HFFc6 (cell line): ENCODE results near the gene LNP1. TPM values are rescaled to one million over a fixed set of nuclear protein-coding genes. Genes with fewer than 3 reads are reported as not detected.
"Not testable (repeated sequence)": the region's sequence is repeated elsewhere in the genome, so short reads cannot be mapped to it uniquely, and the experiment has no call there.

ENCODE experiments used
- DNase-seq: peaks from one replicate; pipeline ENCODE4 v3.0.0-alpha.2; 2018
- H3K27ac Mint-ChIP-seq: 2 replicates; pipeline ENCODE4 v1.8.0; 2020; ENCODE audit warnings: mild to moderate bottlenecking, mixed read lengths
- H3K27me3 Mint-ChIP-seq: 2 replicates; pipeline ENCODE4 v1.8.0; 2021; ENCODE audit warnings: mild to moderate bottlenecking, moderate library complexity, mixed read lengths; ENCODE audit not compliant: insufficient read depth
- H3K36me3 Mint-ChIP-seq: 2 replicates; pipeline ENCODE4 v1.8.0; 2021; ENCODE audit warnings: low read depth, mixed read lengths
- H3K4me1 Mint-ChIP-seq: 2 replicates; pipeline ENCODE4 v1.8.0; 2020; ENCODE audit warnings: low read depth, mixed read lengths
- H3K4me3 Mint-ChIP-seq: 2 replicates; pipeline ENCODE4 v1.8.0; 2020; ENCODE audit warnings: mild to moderate bottlenecking, moderate library complexity, mixed read lengths
- H3K9me3 Mint-ChIP-seq: 2 replicates; pipeline ENCODE4 v1.8.0; 2020; ENCODE audit warnings: mild to moderate bottlenecking, mixed read lengths
- long read RNA-seq: library from polyadenylated mRNA; unstranded; transcript quantifications from one replicate; pipeline ENCODE4 v2.0.0, GENCODE V29; 2019
- total RNA-seq, 6 experiments: library from RNA; stranded (reverse); fragmentation: NEBNext Ultra II Directional; extraction: Animal tissue kit (Norgen Biotek cat#: 25700); gene quantifications; 2 replicates in 1 of 6; 3 replicates in 5 of 6; pipeline ENCODE4 v1.2.3, GENCODE V29; 2021
- TF ChIP-seq, protein P1 (sequence below): fragments of 200-600 bp; sonication (generic); IDR thresholded peaks from 2 replicates; pipeline ENCODE4 v1.5.0; 2021; ENCODE audit warnings: antibody characterized with exemption, mild to moderate bottlenecking

The LNP1 gene, protein sequence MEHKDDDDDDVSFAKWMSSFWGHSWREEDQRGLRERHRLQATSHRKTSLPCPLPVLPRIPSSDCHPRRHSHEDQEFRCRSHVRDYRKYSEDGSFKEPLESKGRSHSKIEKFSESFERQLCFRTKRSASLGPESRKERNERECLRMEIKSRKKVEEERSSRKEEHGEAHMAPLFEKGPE
- total RNA-seq: 1 to 10 TPM; 1.1 to 2.7 (median 1.6) TPM
- long read RNA-seq: 0 reads

DNA sequence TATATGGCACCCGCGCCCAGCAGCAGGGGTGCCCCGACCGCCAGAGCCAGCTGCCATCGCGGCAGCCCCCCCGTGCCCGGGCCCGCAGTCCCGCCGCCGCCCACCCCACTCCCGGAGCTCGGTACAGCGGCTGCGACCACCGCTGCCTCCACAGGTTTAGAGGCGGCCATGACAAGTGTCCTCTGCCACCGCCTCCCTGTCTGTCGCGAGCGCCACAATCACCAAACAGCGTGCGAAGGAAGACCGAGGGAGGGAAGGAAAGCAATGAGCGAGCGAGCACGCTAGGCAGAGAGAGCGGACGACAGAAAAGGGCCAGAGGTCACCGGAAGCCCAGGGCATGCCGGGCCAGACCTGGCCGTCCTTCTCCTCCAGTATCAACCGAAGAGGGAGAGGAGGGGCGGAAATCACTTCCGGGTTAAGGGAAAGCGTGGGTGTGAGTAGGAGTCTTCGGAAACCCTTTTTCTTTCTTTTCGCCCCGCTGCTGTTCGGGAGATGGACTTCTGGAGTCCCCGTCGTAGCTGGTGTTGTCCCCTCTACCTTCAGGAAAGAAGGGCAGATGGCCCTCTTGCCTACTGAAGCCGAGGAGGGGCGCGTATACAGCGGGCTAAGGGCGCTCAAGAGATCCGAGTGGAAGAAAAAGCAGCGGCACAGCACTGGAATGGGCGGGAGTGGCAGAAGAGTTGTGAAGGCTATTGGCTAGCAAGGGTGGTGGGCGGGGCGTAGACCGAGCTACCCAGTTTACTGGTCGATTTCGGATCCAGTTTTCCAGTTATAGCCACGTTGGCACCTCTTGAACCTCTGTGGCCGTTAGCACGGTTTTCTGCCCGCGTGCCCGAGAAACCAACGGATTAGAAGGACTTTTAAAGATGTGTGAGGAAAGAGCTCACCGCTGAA lies at the start of gene LNP1, which contains the start of gene TOMM70:
LNP1 (plus strand) TSS at position 760 of the 894 bp plus-strand sequence. CDS start 28,191 bp downstream, outside the sequence.
TOMM70 (minus strand) TSS at position 310 of the 894 bp plus-strand sequence; CDS start at position 170, 140 bp downstream.
- Mint-ChIP-seq H3K4me3 (peak within 1 kb of the TSS; percentile 90), H3K9me3 (no peaks in the 10 kb centered on the region), H3K27me3 (no peaks in the 10 kb centered on the region), H3K27ac (peak within 1 kb of the TSS; percentile 98), H3K4me1 (peaks cover 85% of the 10 kb centered on the region), H3K36me3 (peaks cover 33% of the 10 kb centered on the region)
- TF ChIP-seq, protein P1, sequence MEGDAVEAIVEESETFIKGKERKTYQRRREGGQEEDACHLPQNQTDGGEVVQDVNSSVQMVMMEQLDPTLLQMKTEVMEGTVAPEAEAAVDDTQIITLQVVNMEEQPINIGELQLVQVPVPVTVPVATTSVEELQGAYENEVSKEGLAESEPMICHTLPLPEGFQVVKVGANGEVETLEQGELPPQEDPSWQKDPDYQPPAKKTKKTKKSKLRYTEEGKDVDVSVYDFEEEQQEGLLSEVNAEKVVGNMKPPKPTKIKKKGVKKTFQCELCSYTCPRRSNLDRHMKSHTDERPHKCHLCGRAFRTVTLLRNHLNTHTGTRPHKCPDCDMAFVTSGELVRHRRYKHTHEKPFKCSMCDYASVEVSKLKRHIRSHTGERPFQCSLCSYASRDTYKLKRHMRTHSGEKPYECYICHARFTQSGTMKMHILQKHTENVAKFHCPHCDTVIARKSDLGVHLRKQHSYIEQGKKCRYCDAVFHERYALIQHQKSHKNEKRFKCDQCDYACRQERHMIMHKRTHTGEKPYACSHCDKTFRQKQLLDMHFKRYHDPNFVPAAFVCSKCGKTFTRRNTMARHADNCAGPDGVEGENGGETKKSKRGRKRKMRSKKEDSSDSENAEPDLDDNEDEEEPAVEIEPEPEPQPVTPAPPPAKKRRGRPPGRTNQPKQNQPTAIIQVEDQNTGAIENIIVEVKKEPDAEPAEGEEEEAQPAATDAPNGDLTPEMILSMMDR: no peak
- DNase-seq: peak; percentile 93

DNA sequence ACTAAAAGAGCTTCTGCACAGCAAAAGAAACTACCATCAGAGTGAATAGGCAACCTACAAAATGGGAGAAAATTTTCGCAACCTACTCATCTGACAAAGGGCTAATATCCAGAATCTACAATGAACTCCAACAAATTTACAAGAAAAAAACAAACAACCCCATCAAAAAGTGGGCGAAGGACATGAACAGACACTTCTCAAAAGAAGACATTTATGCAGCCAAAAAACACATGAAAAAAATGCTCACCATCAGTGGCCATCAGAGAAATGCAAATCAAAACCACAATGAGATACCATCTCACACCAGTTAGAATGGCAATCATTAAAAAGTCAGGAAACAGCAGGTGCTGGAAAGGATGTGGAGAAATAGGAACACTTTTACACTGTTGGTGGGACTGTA lies 49.6 kb upstream of the LNP1 start:
- DNase-seq, H3K27ac Mint-ChIP-seq, H3K4me3 Mint-ChIP-seq, H3K9me3 Mint-ChIP-seq, H3K27me3 Mint-ChIP-seq: not testable (repeated sequence)
- Mint-ChIP-seq H3K4me1 (peaks cover 12% of the 10 kb centered on the region), H3K36me3 (peaks cover 47% of the 10 kb centered on the region)

DNA sequence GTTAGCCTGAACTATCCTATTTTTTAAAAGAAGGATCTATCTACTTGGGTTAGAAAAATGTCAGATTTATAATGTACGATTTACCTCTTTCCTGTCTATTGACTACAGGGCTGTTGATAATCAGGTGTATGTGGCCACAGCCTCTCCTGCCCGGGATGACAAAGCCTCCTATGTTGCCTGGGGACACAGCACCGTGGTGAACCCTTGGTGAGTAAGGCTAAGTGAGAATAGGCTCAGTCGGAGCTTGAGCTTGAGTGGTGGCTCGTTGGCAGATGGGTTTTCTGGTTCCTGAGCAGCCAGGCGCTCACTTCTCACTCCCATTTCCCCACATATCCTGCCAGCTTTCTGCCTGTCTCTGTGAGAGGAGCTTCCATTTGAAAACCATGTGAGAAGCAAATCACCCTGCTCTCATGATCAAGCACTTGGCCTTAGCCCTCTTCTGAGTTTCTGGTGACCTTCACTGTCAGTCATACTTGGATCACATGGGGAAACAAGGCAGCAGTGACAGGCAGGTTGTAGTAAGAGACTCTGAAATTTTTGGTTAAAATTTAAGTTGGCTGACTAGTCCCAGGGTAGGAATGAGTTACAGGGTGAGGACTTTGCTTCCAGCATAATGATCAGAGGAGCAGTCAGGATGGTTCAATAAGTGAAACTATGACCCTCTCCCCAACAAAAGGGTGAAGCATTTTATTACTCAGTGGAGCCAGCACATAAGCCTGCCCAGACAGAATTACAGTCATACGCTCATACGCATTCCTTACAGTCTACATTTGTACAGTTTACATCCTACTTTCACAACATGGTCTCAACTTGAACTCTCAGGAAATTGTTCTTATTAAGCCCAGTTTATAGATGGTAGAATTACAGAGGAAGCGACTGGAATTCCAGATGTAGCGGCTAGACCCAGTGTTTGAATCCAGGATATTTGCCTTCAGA lies 48.8 kb upstream of the LNP1 start:
- Mint-ChIP-seq H3K27me3 (no peaks in the 10 kb centered on the region; the same call in 1 of the 2 replicates), H3K4me1 (peaks cover 12% of the 10 kb centered on the region), H3K27ac (no peak overlapping the region; the same call in 1 of the 2 replicates), H3K4me3 (no peak overlapping the region), H3K9me3 (no peaks in the 10 kb centered on the region), H3K36me3 (peaks cover 47% of the 10 kb centered on the region)
- no peak for DNase-seq
- TF ChIP-seq, protein P1: no peak

DNA sequence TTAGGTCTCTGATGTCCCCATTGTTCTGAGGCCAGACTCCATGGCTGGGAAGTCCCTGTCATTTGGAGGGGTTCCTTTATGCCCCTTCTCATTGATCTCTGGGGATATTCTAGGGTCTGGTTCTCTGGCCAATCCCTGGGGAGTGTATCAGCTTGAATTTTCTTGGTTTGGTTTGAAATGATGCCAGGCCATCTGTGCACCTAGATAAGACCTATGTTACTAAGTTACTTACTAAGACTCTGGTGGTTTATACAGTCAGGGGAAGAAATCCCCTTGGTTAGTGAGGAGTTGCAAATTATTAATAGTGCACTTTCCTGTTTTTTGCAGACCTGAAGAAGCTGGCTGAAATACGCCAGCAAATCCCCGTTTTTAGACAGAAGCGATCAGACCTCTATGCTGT lies 46.5 kb upstream of the LNP1 start:
- no peak for DNase-seq
- Mint-ChIP-seq H3K9me3 (no peaks in the 10 kb centered on the region), H3K27ac (no peak overlapping the region), H3K27me3 (no peaks in the 10 kb centered on the region; the same call in 1 of the 2 replicates), H3K36me3 (peaks cover 34% of the 10 kb centered on the region), H3K4me3 (no peak overlapping the region), H3K4me1 (peaks cover 12% of the 10 kb centered on the region)
- TF ChIP-seq, protein P1: no peak

DNA sequence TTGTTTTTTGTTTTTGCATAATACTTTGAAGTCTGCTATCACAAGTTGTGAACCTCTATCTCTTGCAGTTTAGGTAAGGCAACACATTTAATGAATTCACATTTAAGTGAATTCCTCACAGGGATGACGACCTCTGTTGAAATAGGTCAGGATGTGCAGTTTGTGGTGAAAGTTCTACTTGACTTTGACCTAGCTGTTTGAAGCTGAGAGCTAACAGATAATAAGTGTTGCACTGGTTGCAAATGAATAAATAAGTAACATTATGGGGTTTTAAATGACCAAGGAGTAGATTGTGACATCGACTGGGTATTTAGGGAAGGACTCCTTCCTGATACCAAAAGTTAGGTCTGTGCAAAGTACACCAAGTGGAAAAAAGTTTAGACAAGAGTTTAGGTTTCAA lies 42.9 kb upstream of the LNP1 start:
- Mint-ChIP-seq H3K9me3 (peaks cover 4% of the 10 kb centered on the region; the same call in 1 of the 2 replicates), H3K27me3 (no peaks in the 10 kb centered on the region; the same call in 1 of the 2 replicates), H3K27ac (no peak overlapping the region), H3K4me1 (peaks cover under 1% of the 10 kb centered on the region; the same call in 1 of the 2 replicates), H3K36me3 (peaks cover 38% of the 10 kb centered on the region), H3K4me3 (no peak overlapping the region)
- DNase-seq: no peak
- TF ChIP-seq, protein P1: no peak
